ENCODE data around the gene RBFOX2. TPM values are rescaled to one million over a fixed set of nuclear protein-coding genes. Genes with fewer than 3 reads are reported as not detected.

Gene RBFOX2
- total and polyA plus RNA-seq, 2 of the 8 experiments (the other 6 are each of a cell fraction or from before 2014, with no cell fraction given): 121 to 122 TPM

- TF ChIP-seq TAF7 (optimal IDR thresholded peaks at IDR 0.05; ENCODE audit: borderline replicate concordance, low read depth, low read length): no peak
- TF ChIP-seq RNF2 (IDR thresholded peaks at IDR 0.05; ENCODE audit: borderline replicate concordance, low read depth, low read length, missing control alignments, poor library complexity, severe bottlenecking): no peak
- no peak for TF ChIP-seq ATF2 (IDR thresholded peaks at IDR 0.05; ENCODE audit: low read length)
- no peak for TF ChIP-seq SP4 (IDR thresholded peaks at IDR 0.05; ENCODE audit: low read length)
- TF ChIP-seq MAX (IDR thresholded peaks at IDR 0.05): no peak
Observed at GRCh38 chr22:35889071-35889470, 139.6 kb downstream of the RBFOX2 start (continued).

Data from H1 (cell line).